HG02884 (cell line): ENCODE measurements around the gene DEPDC4.

Experiments used
- ATAC-seq: cut with Tn5 transposase; IDR thresholded peaks from one replicate; pipeline ENCODE4 v1.9.1; 2021; ENCODE audit warnings: mild to moderate bottlenecking, moderate library complexity; ENCODE audit not compliant: unreplicated experiment

DEPDC4 gene

GRCh38 chr12:100215209-100215608 is 51.7 kb downstream of the DEPDC4 start:
- ATAC-seq, result no peak

GRCh38 chr12:100214518-100214917 is 52.4 kb downstream of the DEPDC4 start:
- ATAC-seq, result no peak

GRCh38 chr12:100213016-100213891 is 53.6 kb downstream of the DEPDC4 start:
- ATAC-seq, result no peak

GRCh38 chr12:100211698-100212097 is 55.2 kb downstream of the DEPDC4 start:
- no peak for ATAC-seq

GRCh38 chr12:100208834-100209233 is 58.0 kb downstream of the DEPDC4 start:
- no peak for ATAC-seq

- ATAC-seq, result no peak
Observed at GRCh38 chr12:100207311-100207710, 59.6 kb downstream of the DEPDC4 start.

- no peak for ATAC-seq
Observed at GRCh38 chr12:100201604-100202423, 65.1 kb downstream of the DEPDC4 start.

GRCh38 chr12:100200463-100201181 is 66.3 kb downstream of the DEPDC4 start, which contains the start of gene ACTR6:
TSS of gene ACTR6 (plus strand) at chr12:100200815. CDS start at chr12:100200852, 37 bp downstream.
- ATAC-seq, result peak; percentile 89

GRCh38 chr12:100199347-100200149 is 67.3 kb downstream of the DEPDC4 start:
- ATAC-seq, result peak; percentile 51

- no peak for ATAC-seq
Observed at GRCh38 chr12:100199023-100199346, 67.9 kb downstream of the DEPDC4 start.

- ATAC-seq, result no peak
Observed at GRCh38 chr12:100197486-100197885, 69.4 kb downstream of the DEPDC4 start.

- no peak for ATAC-seq
Observed at GRCh38 chr12:100193085-100193484, 73.8 kb downstream of the DEPDC4 start.
